ENCODE measurements around the gene CFAP45.
A peak's percentile ranks its signal among the peaks of the same experiment; 100 is the strongest.

The CFAP45 gene, protein sequence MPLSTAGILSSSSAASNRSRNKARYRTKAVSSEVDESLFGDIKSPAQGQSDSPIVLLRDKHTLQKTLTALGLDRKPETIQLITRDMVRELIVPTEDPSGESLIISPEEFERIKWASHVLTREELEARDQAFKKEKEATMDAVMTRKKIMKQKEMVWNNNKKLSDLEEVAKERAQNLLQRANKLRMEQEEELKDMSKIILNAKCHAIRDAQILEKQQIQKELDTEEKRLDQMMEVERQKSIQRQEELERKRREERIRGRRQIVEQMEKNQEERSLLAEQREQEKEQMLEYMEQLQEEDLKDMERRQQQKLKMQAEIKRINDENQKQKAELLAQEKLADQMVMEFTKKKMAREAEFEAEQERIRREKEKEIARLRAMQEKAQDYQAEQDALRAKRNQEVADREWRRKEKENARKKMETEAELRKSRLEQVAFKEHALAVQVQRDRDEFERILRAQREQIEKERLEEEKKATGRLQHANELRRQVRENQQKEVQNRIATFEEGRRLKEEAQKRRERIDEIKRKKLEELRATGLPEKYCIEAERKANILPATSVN

DNA sequence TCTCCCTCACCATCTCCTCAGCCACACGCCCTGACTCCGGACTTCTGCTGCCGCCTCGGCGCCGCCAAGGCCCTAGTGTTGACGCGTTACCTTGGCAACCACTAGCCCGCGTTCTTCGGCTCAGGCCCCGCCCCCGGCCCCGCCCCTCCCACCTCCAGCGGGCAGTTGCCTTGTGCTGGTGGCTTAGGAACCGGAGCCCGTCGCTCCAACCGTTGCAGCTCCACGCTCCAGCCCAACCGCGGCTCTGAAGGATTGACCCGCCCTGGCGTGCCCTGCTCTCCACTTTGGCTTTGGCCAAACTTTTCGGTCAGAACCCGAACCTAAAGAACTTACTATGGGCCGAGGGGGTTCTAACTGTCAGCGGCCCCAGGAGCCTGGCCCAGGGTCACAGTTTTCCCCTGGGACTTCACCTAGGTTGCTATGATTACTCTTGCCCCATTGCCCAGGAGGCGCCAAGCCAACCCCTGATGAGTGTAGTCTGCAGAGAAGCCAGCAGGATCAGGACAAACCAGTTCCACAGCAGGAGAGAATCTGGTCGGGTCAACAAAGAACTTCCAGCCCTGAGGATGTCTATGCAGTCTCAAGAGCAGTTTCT, at the start of gene CFAP45:
Gene CFAP45 (minus strand): TSS at position 80 of the 595 bp plus-strand sequence. CDS start 67 bp downstream, at position 13.
- peak; percentile 11 for DNase-seq

DNA sequence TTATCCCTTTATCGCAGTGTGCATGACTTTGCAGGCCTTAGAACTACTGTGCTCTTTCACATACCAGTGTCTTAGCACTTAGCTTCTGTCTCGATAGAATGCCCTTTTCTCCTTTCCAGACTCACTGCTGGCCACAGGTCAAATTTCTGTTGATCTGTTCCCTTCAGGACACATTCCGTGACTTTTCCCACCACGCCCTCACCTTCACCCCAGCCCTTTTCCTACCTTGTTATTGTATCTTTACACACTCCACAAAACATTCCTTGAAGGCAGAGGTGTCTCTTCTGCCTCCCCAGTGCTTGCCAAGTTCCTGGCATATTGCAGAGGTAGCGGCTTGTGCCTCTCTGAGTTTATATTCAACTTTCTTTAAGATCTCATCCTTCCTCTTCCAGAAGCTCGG, 49.2 kb upstream of the CFAP45 start:
- no peak for DNase-seq

DNA sequence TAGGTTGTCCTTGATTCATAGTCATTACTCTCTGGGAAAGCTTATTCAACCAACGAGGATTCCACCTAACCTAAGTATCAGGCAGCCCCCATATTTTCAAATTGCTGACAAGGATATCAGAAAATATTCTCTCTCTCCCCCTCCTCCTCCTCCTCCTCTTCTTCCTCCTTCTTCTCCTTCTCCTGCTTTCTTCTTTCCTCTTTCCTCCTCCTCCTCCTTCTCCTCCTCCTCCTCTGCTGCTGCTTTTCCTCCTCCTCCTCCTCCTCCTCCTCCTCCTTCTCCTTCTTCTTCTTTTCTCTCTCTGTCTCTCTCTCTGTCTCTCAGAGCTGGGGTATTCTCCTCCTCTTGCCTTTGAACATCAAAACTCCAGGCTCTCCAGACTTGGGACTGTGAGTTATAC, 48.0 kb upstream of the CFAP45 start:
- no peak for DNase-seq

DNA sequence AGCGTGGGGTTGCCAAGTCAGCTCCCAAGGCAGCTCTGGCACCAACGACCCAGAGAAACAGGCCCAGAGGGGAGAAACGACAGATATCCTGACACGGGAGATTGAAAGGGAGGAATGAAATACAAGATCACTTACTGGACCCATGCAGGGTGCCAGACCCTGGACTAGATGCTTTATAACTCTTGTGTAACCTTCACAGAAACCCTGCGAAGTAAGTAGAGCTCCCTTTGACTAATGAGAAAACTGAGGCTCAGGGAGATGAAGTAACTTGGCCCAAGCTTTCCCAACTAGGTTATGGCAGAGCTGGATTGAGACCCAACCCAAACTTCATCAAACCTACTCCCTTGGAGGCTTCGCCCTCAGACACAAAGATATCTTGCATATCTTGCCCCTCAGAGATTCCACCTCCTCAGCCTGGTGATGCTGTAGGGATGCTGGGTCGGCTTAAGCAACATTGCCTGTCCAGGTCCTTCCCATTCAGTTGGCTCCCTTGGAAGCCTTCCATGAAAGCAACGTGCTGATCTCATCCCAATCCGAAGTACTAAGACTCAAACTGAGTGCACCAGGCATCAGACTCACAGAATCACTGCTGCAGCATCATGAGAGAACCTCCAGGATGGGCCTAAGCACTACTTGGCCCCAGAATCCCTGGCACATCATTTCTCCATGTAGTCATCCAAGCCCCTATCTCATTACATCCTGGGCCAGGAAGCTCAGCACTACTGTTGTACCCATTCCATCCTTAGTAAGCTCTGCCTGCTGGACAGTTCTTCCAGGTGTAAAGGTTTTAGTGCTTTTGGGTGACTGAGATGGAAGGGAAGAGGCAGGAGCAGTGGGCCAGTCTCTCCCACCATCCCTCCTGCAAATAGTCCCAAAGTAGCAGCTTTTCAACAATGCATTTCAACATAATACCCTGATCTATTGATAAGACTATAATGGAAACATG, 46.5 kb upstream of the CFAP45 start:
- DNase-seq: no peak

DNA sequence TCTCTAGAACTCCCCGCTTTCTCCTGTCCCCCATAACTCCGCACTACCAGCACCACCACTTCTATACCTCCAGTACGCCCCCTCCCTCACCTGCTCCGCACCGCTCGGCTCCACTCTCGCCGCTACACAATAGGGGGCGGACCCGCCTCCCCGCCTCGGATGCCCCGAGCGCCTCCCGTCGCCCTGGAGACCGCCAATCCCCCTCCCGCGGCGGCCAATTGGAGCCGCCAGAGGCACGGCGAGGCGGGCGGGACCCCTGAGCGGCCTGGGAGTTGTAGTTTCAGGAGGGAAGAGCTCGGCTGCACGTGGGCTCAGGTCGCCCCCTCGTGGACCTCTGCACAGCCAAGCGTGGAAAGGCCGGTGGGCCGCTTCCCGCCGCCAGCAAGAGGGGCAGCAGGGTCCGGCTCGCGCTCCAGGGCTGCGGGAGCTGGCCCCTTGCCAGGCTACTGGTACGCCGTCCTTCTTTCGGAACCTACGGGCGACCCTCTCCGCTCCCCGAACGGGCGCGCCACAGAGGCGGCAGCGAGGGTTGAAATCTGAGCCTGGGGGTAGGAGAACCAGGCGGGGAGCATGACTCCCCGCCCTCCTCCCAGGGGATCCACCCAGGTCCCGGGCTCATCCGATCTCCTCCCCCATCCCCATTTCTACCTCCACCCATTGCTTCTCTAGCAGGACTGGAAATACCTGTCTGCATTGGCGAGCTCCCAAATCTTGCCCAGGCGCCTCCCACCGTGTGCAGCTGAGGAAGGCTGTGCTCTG, 45.7 kb upstream of the CFAP45 start, which contains the start of gene IGSF9:
Gene IGSF9 (minus strand): TSS at position 131 of the 759 bp plus-strand sequence. CDS start 2,159 bp downstream, outside the sequence.
- peak; percentile 94 for DNase-seq

DNA sequence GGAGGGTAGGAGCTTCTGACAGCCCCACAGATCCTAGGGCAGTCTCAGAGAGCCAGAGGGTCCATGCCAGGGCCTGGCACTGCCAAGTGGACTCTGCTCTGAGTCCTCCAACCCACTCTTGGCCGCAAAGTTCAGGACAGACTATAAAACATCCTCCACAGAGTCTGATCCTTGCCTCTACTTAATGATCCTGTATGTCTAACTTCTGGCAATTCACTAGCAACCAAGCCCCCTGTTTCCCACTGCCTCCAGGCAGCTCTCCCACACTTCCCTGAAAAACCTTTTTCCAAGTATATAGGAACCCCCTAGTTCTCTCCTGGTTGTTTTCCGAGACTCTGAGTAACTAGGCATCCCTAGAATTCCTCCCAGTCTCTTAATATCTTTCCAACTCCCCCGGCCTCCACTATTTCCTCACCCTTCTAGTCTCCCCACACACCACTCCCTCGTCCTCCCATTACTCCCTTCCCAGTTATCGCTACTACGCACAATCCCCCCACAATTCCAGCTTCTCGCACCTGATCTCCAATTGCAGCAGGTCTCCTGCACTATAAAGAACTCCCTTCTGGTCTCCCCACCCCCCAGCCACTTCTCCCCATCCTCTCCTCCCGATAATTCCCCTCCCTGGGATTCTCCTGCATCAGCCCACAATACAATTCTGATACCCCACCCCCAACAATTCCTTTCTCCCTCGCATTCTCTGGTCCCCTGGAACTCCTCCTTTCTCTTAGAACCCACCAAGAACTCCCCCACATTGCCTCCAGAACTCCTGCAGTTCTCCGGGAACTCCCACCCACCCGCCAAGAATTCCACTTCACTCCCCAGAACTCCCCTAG, 44.9 kb upstream of the CFAP45 start:
- peak; percentile 19 for DNase-seq

DNA sequence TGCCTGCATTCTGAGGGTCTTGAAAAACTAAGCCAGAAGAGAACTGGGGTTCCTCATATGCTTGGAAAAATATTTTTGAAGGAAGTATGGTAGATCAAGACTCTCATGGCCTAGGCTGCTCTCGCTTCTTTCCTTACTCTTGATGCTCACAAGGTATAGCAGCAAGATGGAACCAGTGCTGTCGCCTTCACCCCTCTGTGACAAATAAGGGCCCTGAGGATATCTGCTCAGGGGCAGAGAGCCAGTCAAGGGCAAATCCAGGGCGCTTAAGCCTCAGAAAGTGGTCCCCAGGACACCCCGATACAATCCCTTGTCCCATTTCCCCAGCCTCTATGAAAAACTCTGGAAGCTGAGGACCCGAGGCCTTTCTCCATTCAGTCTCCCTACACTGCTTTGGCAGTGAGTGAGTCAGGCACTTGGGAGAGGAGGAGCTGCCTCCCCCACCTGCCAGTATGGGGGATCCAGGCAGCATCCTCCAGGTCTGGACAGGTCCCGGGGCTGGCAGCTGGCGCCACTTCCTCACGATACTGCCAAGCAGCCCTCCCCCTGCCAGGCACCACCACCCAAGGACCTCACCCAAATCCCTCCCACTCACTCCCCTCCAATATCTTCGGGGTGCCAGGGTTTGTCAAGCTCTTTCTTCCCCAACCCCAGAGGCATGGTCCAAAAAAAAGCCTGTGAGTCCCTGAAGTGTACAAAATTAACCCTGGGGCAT, 44.1 kb upstream of the CFAP45 start:
- DNase-seq: peak; percentile 29

DNA sequence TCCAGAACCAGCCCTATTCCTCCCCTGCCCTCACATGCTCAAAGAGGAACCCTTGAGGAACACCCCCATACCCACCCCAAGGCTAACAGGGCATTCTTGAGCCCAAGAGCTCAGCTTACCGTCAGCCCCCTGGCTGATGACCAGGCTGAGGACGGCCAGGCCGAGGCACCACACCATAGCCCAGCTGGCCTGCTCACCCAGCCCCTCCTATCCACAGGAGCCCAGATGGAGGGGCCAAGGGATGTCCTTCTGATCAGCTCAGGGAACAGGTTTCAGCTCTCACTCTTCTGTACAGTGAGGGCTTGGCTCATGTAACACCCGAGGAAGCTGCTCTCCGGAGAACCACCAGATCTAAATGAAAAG, 43.3 kb upstream of the CFAP45 start:
- no peak for DNase-seq

DNA sequence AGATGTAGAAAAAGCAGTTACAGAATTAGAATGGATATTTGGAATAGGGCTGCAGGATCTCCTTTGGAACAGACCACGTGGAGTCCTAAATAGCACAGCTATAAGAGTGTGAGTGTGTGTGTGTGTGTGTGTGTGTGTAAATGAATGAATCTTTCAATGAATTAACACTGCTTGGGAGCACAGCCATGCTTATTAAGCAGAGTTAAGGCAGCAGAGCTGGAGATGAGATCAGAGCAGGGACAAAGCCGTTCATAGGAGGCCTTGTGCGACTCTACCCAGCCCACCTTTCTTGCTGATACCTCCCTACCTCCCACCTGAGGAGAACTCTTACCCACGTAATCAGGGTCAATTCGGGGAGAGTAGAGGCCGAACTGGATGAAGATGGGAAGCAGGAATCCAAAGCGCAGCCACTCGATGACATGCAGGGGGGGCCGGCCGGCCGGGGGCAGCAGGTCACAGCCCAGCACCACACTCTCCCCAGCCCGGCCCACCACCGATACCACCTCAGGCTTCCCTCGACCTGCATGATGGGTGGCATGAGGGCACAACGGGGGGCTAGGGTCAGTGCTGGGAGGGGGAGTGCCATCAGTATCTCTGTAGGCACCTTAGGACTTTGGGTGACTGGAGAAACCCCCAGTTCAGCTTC, 42.8 kb upstream of the CFAP45 start:
- no peak for DNase-seq

DNA sequence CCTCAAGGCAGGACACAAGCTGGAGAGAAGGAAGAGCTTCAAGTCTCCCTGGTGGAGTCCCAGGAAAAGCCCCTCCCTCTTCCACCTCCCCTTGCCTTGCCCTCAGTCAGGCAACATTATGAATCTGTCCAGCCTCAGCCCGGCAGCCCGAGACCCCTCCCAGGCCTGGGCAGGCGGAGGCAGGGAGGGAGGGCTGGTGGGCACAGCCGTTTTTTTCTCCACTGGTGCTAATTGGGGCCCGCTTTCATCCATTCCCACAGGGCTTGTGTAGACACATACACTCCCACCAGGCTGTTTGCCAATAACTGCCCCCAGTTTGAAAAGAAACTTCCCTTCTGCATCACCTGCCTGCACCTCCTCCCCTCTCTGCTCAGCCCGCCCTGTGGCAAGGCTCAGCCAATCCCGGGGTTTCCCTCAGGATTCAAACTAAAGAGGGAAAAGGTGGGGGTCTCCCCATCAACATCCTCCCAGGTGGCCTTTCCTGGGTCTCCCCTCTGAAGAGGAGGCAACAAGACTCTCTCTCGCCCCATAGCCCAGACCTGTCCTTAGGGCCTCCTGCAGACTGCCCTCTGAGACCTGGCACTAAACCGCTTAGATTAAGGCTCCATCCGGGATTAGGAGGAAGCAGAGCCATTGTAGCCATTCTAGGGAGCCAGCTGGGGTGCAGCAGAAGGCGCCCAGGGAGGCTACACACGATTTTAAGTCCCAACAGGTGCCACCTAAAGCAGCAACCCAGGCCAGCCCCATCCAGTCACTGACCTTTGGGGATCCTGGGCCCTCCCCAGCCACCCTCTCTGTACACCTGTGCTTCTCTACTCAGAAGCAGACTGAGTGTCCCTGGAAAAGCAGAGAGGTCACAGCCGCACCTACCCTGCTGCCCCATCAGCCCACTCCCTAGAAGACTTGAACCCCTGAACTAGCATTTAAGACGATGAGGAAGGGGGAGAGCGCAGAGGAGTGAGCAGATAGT, 41.9 kb upstream of the CFAP45 start:
- DNase-seq: peak; percentile 94

DNA sequence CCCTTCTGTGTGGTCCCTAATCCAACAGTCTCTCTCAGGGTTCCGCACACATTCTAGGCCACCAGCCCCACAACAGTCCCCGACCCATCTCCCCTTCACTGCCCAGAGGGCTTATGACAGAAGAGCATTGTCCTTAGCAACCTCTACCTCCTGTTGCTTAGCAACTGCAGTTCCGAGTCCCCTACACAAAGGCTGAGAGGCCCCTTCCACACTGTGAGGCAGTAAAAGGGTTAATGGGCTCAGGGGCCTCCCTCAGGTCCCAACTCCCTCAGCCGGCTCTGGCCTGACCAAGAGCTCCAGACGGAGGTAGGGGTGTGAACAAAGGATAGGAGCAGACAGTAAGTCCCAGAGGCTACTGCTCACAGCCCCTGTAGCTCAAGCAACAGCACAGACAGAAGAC, 41.2 kb upstream of the CFAP45 start:
- DNase-seq: peak; percentile 40

DNA sequence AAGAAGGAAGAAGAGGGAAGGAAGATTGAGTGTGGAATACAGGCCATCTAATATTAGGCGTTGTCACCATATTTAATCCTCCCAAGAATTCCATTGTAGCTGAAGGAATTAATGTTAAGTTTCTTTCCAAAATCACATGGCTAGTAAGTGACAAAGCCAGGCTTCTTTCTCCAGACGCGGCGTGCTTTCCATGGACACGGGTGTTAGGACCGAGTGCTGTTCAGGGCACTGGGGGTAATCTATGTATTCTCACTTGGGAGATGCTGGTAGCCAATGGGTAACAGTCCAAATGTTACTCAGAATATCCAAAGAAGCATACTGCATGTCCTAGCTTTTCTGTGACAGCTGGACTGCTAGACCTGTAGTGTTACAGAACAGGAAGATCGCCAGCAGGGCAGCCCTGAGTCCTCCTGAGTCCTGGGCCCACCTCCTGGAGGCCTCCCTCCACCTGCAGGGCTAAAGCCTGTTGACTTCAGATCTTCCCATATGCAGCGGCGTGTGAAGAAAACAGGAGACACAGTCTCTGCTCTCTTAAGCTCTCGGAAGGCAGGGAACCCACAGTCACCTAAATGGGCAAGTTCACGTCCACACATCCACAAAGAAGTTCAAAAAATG, 40.1 kb upstream of the CFAP45 start:
- DNase-seq: no peak

DNA sequence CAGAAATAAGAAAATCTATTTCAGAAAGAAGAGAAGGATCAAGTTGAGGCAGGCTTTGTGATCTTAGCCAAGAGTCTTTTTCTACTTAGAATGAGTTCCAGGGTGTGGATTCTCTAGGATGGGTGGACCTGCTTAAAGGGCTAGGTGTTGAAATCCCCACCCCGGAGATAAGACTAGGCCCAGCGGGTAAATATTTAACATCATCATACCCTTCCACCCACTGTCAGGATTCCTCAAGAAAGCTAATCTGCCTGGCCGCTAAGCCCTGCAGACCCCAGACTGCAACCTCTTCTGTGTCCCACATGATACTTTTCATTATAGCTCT, 39.7 kb upstream of the CFAP45 start:
- no peak for DNase-seq

DNA sequence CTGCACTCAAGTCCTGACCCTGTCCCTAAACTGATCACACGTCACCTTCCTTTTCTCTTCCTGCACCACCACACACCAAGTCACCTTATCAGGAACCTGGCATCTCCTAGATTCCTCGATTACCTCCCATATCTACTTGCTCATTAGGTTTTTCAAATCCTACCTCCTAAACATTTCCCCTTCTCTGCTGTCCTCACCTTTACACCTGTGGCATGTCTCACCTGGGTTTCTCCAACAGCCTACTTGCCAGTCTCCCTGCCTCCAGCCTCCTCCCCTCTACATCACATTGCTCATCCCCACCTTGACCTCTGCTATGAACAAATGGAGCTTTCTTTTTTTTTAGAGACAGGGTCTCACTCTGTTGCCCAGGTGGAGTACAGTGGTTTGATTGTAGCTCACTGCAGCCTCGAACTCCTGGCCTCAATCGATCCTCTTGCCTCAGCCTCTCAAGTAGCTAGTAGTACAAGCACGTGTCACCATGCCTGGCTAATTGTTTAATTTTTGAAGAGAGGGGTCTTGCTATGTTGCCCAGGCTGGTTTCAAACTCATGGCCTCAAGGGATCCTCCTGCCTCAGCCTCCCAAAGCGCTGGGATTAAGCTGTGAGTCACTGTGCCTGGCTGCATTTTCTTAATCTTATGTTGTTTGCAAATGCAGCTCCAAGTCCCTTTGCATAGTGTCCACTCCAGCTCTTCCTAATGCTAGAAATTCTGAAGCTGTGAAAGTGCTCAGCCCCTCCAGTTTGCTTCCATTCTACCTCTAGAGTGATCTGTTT, 39.1 kb upstream of the CFAP45 start:
- DNase-seq: no peak

DNA sequence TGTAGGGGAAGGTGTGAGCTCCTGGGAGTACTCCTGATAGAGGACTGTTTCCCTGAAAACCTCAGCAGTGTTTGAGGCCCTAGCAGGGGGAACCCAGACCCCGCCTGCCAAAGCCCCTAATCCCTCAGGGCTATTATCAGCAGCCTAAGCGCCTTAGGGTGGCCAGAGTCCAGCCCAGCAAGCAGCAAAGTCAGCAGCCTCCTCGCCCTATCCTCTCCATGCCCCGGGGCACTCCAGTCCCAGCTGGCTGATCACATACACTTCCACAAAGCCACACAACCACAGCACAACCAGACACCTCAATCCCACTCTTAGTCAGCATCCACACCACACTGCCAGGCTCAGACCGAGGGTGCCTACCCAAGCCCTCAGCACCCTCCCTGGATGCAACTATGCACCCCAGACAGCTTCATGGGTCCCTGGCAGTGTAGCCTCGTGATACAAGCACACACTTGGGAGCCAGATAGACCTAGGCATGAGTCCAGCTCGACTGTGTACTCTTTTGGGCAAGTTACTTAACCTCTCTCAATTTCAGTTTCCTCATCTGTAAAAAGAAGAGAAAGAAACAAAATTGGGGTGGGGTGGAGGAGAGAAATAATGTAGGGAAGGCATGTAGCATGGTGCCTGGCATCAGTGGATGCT, 38.4 kb upstream of the CFAP45 start:
- DNase-seq: no peak

DNA sequence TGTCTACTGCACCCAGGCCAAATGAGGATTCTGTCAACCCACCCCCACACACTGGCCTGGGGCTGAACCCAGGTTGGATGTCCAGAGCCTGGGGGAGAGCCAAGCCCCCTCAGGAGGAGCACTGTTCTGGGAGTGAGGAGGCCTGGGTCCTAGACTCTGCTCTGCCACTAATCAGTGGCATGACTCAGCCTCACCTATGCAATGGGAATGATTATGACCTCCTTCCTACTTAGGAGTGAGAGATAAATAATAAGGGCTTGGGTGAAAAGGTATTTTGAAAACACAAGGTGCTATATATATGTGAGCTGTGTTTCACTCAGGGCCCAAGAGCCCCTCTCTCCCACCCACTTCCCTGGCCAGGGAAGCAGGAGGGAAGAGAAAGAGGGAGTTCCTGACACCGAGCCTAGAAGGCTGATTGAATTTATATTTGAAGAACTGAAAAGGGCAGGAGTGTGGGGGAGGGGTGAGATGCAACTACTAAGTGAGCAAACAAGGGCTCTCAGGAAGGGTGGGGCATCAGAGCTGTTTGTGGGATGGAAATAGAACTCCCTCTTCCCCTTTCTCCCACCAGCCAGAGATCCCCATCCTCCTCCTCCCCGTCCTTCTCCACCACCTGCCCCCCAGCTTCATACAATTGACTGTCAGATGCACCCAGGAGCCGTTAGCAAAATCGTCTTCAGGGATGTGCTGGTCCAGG, 37.2 kb upstream of the CFAP45 start:
- peak; percentile 15 for DNase-seq
